Sigmoid colon (tissue), 7 donors: Measurements from ENCODE around the gene CLSTN2. TPM values are rescaled to one million over a fixed set of nuclear protein-coding genes. Genes with fewer than 3 reads are reported as not detected.

Source experiments
- DNase-seq: peaks from one replicate; pipeline ENCODE4 v3.0.0-alpha.2; 2019
- H3K27ac ChIP-seq, 4 donors: fragments of 200-600 bp; sonication (generic); one replicate each; pipeline ENCODE4 v1.5.1; 2016 to 2019; ENCODE audit warnings: mild to moderate bottlenecking in 1 of 4
- H3K27me3 ChIP-seq, 3 donors: fragments of 200-600 bp; sonication (generic); one replicate each; pipeline ENCODE4 v1.5.1; 2019; ENCODE audit warnings: mild to moderate bottlenecking in 1 of 3
- H3K36me3 ChIP-seq, 4 donors: fragments of 200-600 bp; sonication (generic); one replicate each; pipeline ENCODE4 v1.5.1; 2016 to 2019
- H3K4me1 ChIP-seq, 4 donors: fragments of 200-600 bp; sonication (generic); one replicate each; pipeline ENCODE4 v1.5.1; 2017 to 2019
- H3K4me3 ChIP-seq, 4 donors: fragments of 200-600 bp; sonication (generic); one replicate each; pipeline ENCODE4 v1.5.1; 2017 to 2019; ENCODE audit warnings: mild to moderate bottlenecking in 2 of 4, moderate library complexity in 1 of 4
- H3K9me3 ChIP-seq, 4 donors: fragments of 200-600 bp in 3 of 4; sonication (generic) in 3 of 4; one replicate each; pipeline versions ENCODE4 v1.5.1 to v1.6.1; 2013 to 2019
- CTCF ChIP-seq, 4 experiments: fragments of 450-650 bp in 3 of 4; fragments of 200-600 bp in 1 of 4; IDR thresholded peaks; one replicate each; pipeline ENCODE4 v1.5.1; 2016 to 2019; ENCODE audit warnings: antibody characterized with exemption in 4 of 4, mild to moderate bottlenecking in 3 of 4, moderate library complexity in 2 of 4
- EP300 ChIP-seq, 4 donors: sonication (generic); formaldehyde crosslinking; IDR thresholded peaks; one replicate each; pipeline ENCODE4 v1.6.1; 2017; ENCODE audit warnings: antibody characterized with exemption in 4 of 4
- POLR2A ChIP-seq, 2 donors: fragments of 450-650 bp; IDR thresholded peaks; one replicate each; pipeline ENCODE4 v1.6.1; 2016; ENCODE audit warnings: antibody characterized with exemption in 2 of 2, mild to moderate bottlenecking in 2 of 2, moderate library complexity in 2 of 2
- POLR2AphosphoS5 ChIP-seq, 4 donors: sonication (generic); formaldehyde crosslinking; IDR thresholded peaks; one replicate each; pipeline ENCODE4 v1.6.1; 2017; ENCODE audit warnings: antibody characterized with exemption in 4 of 4
- WGBS, 2 donors: extraction: QIAGEN DNeasy Blood & Tissue Kit; methylation state at CpG; one replicate each; pipeline ENCODE4 v1.1.7; 2013; 5-methylcytosine and 5-hydroxymethylcytosine counted together
- intact Hi-C: fragments of 100-400 bp; cut with DNase I; formaldehyde crosslinking; loops from one replicate; pipeline ENCODE4 v1.15.1; 2023
- polyA plus RNA-seq, 3 donors: library from polyadenylated mRNA; stranded (reverse); fragments of 200-250 nt; gene quantifications; one replicate each; pipeline ENCODE4 v1.2.3, GENCODE V29; 2013
- total RNA-seq, 4 donors: library from RNA; depleted of rRNA; stranded (reverse); fragments of >200 nt; gene quantifications; one replicate each; pipeline ENCODE4 v1.1.0, GENCODE V29; 2016
- donor health status: healthy with polysubstance abuse.
- donor health status: Bipolar disorder and iron deficiency.
- donor health status: healthy.

The CLSTN2 gene
- total and polyA plus RNA-seq, 7 donors, result 0.23 to 8.3 (median 2.7) TPM

GRCh38 chr3:140294058-140294457 lies 359.1 kb downstream of the CLSTN2 start:
- H3K4me3 ChIP-seq, result no peak overlapping the region
- no peak overlapping the region for H3K27ac ChIP-seq
- no peak for DNase-seq
- no peak for TF ChIP-seq POLR2AphosphoS5 (IDR thresholded peaks at IDR 0.05)
- intact Hi-C loops, result no loop called here
- no peaks in the 10 kb centered on the region for H3K9me3 ChIP-seq
- no peaks in the 10 kb centered on the region for H3K4me1 ChIP-seq
- no peaks in the 10 kb centered on the region for H3K27me3 ChIP-seq
- 84 to 86% methylated on average over 2 of the region's 2 CpGs for WGBS, 2 donors
- no peaks in the 10 kb centered on the region for H3K36me3 ChIP-seq

GRCh38 chr3:140296796-140297352 lies 361.9 kb downstream of the CLSTN2 start:
- no peak for DNase-seq
- Histone ChIP-seq H3K36me3 (no peaks in the 10 kb centered on the region), H3K27me3 (no peaks in the 10 kb centered on the region), H3K4me3 (no peak overlapping the region), H3K4me1 (no peaks in the 10 kb centered on the region), H3K9me3 (no peaks in the 10 kb centered on the region), H3K27ac (no peak overlapping the region)
- no peak for TF ChIP-seq POLR2AphosphoS5 (IDR thresholded peaks at IDR 0.05)
- TF ChIP-seq POLR2A (IDR thresholded peaks at IDR 0.05), result no peak
- no peak for TF ChIP-seq EP300 (IDR thresholded peaks at IDR 0.05)
- TF ChIP-seq CTCF (IDR thresholded peaks at IDR 0.05), result no peak
- intact Hi-C loops, result no loop called here
- 57 to 73% methylated on average over 3 of the region's 3 CpGs for whole genome bisulfite sequencing, 2 donors

GRCh38 chr3:140298043-140298442 lies 363.1 kb downstream of the CLSTN2 start:
- no peak for DNase-seq
- H3K36me3 ChIP-seq, result no peaks in the 10 kb centered on the region
- intact Hi-C loops, result no loop called here
- H3K27ac ChIP-seq, result no peak overlapping the region
- no peaks in the 10 kb centered on the region for H3K4me1 ChIP-seq
- no peaks in the 10 kb centered on the region for H3K27me3 ChIP-seq
- WGBS, 2 donors, result 90 to 95% methylated on average over 1 of the region's 1 CpG
- H3K4me3 ChIP-seq, result no peak overlapping the region
- no peak for TF ChIP-seq CTCF (IDR thresholded peaks at IDR 0.05)
- no peak for TF ChIP-seq POLR2AphosphoS5 (IDR thresholded peaks at IDR 0.05)
- TF ChIP-seq POLR2A (IDR thresholded peaks at IDR 0.05), result no peak
- no peak for TF ChIP-seq EP300 (IDR thresholded peaks at IDR 0.05)
- H3K9me3 ChIP-seq, result no peaks in the 10 kb centered on the region

GRCh38 chr3:140298569-140299070 lies 363.6 kb downstream of the CLSTN2 start:
- DNase-seq, result no peak
- TF ChIP-seq EP300 (IDR thresholded peaks at IDR 0.05) (no peak), POLR2AphosphoS5 (IDR thresholded peaks at IDR 0.05) (no peak), CTCF (IDR thresholded peaks at IDR 0.05) (no peak), POLR2A (IDR thresholded peaks at IDR 0.05) (no peak)
- Histone ChIP-seq H3K4me3 (no peak overlapping the region), H3K27me3 (no peaks in the 10 kb centered on the region), H3K4me1 (no peaks in the 10 kb centered on the region), H3K27ac (no peak overlapping the region), H3K36me3 (no peaks in the 10 kb centered on the region), H3K9me3 (no peaks in the 10 kb centered on the region)
- 72 to 83% methylated on average over 2 of the region's 2 CpGs for WGBS, 2 donors
- intact Hi-C loops, result no loop called here

GRCh38 chr3:140303875-140304274 lies 368.9 kb downstream of the CLSTN2 start:
- 86 to 91% methylated on average over 2 of the region's 2 CpGs for WGBS, 2 donors
- H3K4me3 ChIP-seq, result no peak overlapping the region
- TF ChIP-seq CTCF (IDR thresholded peaks at IDR 0.05) (no peak), POLR2A (IDR thresholded peaks at IDR 0.05) (no peak), POLR2AphosphoS5 (IDR thresholded peaks at IDR 0.05) (no peak), EP300 (IDR thresholded peaks at IDR 0.05) (no peak)
- H3K27me3 ChIP-seq, result no peaks in the 10 kb centered on the region
- no peaks in the 10 kb centered on the region for H3K36me3 ChIP-seq
- DNase-seq, result no peak
- no peak overlapping the region for H3K27ac ChIP-seq
- no peaks in the 10 kb centered on the region for H3K9me3 ChIP-seq
- intact Hi-C loops, result no loop called here
- H3K4me1 ChIP-seq, result no peaks in the 10 kb centered on the region
